ENCODE measurements around the gene FOXN3.
"Not testable (repeated sequence)": the region's sequence is repeated elsewhere in the genome, so short reads cannot be mapped to it uniquely, and the experiment has no call there.

Gene FOXN3

GRCh38 chr14:89163031-89163636, 253.9 kb downstream of the FOXN3 start:
- DNase-seq (ENCODE audit: low spot score): no peak

DNA sequence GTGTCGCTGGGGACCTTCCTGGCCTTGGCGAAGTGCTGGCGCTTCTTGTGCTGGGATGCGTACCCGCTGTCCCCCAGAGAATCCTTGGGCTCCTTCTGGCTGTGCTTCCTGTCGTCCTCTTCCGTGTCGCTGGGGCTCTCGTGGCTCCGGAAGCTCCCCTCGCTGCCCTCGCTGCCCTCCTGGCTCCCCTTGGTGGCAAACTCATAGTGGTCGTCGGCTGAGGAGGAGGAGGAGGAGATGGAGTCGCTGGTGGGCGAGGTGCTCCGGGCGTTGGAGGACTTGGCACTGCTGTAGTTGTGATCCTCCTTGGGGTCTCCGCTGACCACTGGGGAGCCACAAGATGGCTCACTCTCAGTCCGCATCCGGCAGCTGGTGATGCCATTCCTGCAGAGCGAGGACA, 254.4 kb downstream of the FOXN3 start:
- no peak for DNase-seq (ENCODE audit: low spot score)

GRCh38 chr14:89160437-89160836, 256.6 kb downstream of the FOXN3 start:
- DNase-seq (ENCODE audit: low spot score): no peak

GRCh38 chr14:89158701-89159100, 258.3 kb downstream of the FOXN3 start:
- DNase-seq (ENCODE audit: low spot score): no peak

DNA sequence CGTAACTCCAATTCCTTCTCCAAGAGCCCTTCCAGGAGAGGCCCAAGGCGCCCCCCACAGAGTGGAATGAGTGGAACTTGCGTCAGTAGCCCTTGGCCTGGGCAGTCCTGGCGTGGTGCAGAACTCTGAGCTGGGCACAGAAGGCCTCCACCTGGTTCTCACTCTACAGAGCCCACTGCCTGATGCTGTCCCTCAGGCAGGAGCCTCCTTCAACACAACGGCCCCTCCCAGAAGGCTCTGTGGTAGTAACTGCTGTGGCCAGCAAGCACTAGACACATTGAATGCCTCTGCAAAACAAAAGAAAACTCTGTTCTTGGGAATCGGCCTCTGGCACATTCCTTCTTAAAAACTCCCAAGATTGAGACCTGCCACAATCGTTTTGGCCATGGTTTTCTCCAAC, 258.9 kb downstream of the FOXN3 start:
- not testable (repeated sequence) for DNase-seq (ENCODE audit: low spot score)

DNA sequence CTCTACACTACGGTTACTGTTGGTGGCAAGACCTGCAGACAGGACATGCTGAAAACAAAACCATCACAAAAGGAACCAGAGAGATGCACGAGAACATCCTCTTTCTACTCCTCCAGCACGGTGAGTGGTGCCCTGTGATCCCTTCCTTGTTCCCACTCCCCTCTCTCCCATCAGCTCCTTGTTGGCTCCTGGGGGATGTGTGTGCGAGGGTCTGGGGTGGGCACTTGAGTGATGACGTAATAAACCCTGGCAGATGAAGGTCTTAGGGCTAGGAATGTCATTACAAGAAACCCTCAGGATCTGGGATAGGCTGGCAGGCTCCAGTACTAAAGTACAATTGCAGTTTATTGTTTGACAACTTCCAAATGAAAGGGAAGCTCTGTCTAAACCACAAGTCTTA, 261.5 kb downstream of the FOXN3 start:
- no peak for DNase-seq (ENCODE audit: low spot score)

- DNase-seq (ENCODE audit: low spot score): not testable (repeated sequence)
Observed at GRCh38 chr14:89151693-89152092, 265.3 kb downstream of the FOXN3 start.

DNA sequence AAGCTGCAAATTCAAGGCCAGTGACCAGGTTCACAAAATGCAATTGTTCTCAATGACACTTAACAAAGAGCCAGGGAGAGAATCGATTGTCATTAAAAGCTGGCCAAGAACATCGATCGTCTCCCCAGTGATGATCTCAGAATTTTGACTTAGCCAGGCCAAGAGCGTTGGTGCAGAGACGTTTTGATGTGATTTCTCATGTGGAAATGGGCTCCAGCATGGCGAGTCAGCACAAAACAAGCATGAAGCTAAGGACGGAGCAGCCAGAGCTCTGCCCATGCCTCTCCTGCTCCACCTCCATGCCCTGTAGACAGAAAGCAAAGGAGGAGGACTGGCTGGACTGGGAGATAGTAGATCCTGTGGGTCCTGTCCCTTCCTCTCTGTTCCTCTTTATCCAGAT, 270.8 kb downstream of the FOXN3 start:
- DNase-seq (ENCODE audit: low spot score): no peak

DNA sequence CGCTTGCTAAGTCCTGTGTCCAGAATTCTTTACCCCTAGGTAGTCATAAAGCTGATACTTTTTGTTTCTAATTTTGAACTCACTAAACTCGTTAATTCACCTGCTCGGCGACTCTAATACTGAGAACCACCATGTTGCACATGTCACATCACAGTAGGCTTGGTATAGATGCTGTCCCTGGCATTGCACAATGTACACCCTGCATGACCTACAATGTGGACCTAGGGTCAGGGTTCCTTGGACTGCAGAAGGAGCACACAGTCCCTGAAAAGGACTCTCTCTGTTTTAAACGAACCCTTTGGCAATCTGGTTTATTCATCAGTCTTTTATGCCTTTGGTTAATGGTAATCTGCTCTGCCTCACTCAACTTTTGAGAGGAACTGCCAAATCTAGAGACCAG, 272.4 kb downstream of the FOXN3 start:
- DNase-seq (ENCODE audit: low spot score): no peak

GRCh38 chr14:89144066-89144465, 273.0 kb downstream of the FOXN3 start:
- DNase-seq (ENCODE audit: low spot score): no peak

DNA sequence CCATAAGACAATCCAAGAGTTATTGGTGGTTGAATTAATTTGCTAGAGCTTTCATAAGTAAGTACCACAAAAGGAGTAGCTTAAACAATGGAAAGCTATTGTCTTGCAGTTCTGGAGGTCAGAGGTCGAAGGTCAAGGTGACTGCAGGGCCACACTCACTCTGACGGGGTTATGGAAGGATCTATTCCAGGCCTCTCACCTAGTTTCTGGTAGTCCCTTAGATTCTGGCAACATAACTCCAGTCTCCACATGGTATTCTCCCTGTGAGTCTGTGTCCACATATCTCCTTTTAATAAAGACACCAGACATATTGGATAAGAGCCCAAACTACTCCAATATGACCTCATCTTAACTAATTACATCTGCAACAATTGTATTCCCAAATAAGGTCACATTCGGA, 273.4 kb downstream of the FOXN3 start:
- DNase-seq (ENCODE audit: low spot score): no peak

- no peak for DNase-seq (ENCODE audit: low spot score)
Observed at GRCh38 chr14:89142366-89142765, 274.7 kb downstream of the FOXN3 start.

DNA sequence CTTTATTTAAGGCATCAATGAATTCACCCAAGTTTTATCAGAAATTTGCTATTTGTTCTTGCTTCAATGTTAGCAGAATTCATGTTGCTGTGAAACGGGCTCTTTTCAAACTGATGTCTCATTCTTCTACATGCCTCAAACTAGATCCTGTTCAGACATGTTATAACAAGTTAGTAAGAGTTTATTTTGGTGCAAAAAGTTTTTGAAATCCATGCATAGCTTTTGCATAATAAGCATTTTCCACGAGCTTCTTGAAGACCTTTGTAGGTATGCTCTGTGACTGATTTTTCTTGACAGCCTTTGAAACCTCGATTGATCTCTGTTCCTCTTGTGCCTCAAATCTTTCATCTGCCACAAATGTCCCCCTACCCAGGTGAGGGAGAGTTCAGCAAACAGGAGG, 275.2 kb downstream of the FOXN3 start:
- no peak for DNase-seq (ENCODE audit: low spot score)

DNA sequence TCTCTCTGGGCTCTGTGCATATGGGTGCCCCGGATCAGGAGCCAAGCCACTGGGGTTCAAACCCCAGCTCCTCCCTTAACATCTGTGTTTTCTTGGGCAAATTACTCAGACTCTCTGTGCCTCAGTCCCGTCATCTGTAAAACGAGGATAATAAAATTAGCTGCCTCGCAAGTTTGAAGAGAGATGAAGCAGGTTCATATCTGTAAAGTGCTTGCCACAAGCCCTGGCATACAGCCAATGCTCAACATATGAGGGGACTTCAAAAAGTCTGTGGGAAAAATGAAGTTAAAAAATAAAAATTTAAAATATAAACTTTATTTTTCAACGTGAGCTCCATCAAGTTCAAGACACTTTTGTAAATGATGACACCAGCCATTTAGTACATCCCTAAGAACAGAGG, 276.7 kb downstream of the FOXN3 start:
- DNase-seq (ENCODE audit: low spot score): no peak

DNA sequence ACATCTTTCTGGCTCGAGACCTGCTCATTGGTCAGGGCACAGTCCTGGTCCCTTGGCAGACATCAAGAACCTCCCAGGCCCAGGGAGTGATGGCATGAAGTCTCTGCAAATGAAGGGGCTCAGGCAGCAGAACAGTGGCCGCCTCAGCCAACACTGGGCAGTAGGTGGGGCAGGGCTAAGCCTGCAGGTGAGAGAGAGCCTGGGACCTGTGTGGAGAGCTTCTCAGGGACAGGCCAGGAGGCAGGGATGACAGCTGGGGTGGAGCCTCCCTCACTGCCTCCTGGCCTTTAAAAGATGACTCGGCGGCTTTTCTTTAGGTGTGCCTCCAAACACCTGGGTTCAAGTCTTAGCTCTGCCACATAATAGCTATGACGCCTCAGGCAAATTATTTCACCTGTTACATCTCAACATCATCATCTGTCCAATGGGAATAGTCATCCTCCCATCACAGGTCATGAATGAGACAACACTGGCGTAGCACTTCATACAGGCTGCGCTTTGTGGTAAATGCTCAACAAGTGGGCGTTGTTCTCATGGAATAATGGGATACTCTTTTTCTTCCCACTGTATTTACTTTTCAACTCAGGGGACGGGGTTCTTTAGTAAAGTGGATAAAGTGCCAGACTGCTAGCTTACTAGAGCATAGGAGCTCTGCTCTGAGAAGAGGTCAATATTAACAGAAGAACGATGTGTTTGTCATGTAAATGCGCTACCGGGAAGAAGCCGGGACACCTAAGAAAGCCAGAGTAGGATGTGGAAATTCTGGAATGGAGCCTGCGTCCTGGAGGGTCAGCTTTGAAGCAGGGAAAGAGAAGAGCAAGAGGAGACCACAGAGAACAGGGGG, 277.4 kb downstream of the FOXN3 start:
- DNase-seq (ENCODE audit: low spot score): no peak

- no peak for DNase-seq (ENCODE audit: low spot score)
Observed at GRCh38 chr14:89138846-89139245, 278.2 kb downstream of the FOXN3 start.

DNA sequence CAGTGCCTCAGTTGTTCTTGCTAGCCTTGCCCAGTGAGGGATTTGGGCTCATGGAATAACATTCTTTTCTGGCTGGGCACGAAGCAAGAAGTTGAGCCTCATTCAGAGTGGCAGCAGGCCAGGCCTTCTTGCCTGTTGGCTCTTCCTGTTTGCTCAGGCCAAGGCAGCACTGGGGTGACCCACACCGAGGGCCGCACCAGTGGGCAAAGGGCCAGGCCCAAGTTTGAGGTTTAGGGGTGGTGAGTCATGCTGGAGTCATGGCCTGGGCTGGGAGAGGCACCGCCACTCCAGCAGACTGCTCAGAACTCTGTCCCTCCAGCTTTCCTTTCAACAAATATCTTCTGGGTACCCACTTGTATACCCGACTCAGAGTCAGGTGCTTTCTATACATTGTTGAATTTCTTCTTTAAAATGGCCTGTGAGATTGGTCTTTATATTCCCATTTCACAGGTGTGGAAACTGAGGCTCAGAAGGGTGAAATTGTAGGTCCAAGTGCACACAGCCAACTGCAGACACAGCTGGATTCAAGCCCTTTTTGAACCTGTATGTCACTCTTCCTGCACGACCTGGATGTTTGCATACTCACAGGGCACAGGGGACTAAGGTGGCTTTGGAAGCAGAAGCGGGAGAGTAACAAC, 279.4 kb downstream of the FOXN3 start:
- DNase-seq (ENCODE audit: low spot score): no peak

DNA sequence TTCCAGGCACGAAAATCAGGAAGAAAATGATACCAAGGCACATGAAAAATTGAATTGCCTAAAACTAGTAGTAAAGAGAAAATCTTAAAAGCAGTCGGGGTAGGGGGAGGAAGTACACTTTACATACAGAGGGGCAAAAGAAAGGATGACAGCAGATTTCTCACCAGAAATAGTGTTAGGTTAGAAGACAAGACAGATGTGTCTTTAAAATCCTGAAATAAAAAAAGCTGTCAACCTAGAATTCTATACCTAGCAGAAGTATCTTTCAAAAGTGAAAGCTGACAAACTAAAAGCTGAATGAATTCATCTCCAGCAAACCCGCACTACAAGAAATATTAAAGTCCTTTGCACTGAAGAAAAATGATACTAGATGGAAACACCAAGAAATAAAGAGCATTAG, 280.4 kb downstream of the FOXN3 start:
- DNase-seq (ENCODE audit: low spot score): no peak

- no peak for DNase-seq (ENCODE audit: low spot score)
Observed at GRCh38 chr14:89134640-89135039, 282.4 kb downstream of the FOXN3 start.

GRCh38 chr14:89131004-89131750, 285.9 kb downstream of the FOXN3 start:
- DNase-seq (ENCODE audit: low spot score): no peak

DNA sequence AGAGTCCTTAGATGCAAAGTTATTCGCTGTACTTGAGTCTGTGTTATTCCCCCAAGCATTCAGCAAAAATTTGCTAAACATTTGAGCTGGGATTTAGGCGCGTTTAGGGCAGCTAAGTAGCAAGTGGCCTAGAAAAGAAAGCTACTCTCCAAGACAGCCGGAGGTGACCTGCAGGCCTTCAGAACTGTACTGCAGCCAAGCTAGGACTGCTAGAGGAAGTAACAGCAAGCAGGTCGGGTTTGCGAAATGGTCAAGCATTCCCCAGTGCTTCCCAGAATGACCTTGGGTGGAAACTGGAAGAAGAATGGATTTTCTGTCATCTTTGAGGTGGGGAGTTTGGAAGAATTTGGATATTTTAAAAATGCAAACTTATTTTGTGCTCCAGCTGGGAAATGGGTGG, 287.5 kb downstream of the FOXN3 start:
- no peak for DNase-seq (ENCODE audit: low spot score)

- DNase-seq (ENCODE audit: low spot score): no peak
Observed at GRCh38 chr14:89128311-89129026, 288.6 kb downstream of the FOXN3 start.

All from globus pallidus (tissue), 1 donor.